NCI-H748 treated with DMSO at 0.1 percent for 48 hours (cell line): ENCODE data around the gene PAK5.

Source experiments
- DNase-seq: peaks from one replicate; lab custom pipeline; 2025; lab: John Stamatoyannopoulos, UW

Gene PAK5

GRCh38 chr20:9616455-9616805, 222.4 kb downstream of the PAK5 start:
- no peak for DNase-seq

GRCh38 chr20:9615766-9616454, 223.0 kb downstream of the PAK5 start:
- DNase-seq = no peak

DNA sequence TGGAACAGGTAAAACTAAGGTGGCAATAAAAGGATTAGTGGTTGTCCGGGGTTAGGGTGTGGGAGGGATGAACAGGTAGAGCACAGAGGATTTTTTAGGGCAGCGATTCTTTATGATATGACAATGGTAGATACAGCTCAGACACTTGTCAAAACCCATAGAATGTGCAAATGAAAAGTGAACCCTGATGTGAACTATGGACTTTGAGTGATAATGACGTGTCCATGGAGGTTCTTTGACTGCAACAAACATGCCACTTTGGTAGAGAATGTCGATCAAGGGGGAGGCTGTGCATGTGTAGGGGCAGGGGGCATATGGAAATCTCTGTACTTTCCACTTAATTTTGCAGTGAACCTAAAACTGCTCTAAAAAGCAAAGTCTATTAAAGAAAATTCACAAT, 223.8 kb downstream of the PAK5 start:
- no peak for DNase-seq

DNA sequence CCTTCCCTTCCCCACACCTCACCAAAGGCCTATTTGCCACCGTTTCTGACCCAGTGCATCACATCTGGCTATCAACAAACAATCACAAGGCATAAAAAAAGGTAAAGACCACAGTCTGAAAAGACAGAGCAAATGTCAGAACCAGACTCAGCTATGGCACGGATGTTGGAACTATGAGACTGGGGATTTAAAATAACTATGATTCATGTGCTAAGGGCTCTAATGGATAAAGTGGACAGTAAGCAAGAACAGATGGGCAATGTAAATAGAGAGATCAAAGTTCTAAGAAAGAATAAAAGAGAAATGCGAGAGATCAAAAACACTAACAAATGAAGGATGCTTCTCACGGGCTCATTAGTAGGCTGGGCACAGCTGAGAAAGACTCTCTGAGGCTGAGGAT, 225.0 kb downstream of the PAK5 start:
- no peak for DNase-seq

DNA sequence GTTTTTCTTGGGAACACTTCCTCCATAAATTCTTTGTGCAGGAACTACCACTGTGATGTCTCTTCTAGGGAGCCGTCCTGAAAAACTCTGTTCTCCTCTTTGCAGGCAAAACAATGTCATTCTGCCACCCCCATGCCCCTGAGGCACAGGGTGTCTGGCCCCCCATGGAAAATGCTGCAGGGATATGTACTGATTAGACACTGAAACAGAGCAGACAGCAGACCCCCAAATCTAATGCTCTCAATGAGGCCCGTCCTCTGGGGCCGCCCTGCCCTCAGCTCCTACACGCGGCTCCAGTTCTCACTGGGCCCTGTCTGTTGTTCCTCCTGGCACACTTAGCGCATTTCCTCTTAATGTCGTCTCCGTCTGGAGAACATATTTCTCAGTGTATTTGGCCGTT, 227.0 kb downstream of the PAK5 start:
- no peak for DNase-seq

DNA sequence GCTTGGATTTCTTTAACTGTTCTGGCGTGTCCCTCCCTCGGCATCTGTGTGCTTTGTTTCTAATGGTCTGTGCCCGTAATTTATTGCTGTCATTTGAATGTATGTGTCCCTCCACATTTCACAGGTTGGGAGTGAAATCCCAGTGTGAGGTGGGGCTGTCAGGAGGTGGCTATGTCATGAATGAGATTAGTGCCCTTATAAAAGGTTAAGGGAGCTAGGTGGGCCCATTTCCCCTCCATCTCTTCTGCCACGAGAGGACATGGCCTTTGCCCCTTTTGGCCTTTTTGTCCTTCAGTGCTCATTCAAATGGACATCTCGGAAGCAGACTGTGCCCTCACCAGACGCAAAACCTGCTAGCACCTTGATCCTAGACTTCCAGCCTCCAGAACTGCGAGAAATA, 228.2 kb downstream of the PAK5 start:
- no peak for DNase-seq

GRCh38 chr20:9609887-9610502, 228.9 kb downstream of the PAK5 start:
- DNase-seq = peak; percentile 84

- DNase-seq = no peak
Measured at GRCh38 chr20:9608639-9609340, 230.1 kb downstream of the PAK5 start.

DNA sequence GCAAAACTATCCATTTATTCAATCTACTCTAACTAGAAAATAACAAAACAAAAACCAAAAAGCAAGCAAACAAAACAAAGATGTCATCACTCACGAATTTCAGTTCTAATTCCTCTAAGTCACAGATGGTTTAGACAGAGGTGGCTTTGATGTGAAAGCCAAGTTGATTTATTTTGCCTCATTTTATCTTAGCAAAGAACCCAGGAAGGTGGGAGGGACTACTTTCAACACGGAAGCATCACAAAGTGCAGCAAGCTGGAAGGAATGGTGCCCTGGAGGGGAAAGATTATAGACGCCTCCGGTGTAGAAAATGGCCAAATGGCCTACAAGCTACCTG, 236.1 kb downstream of the PAK5 start:
- no peak for DNase-seq

- DNase-seq = no peak
Measured at GRCh38 chr20:9600562-9600961, 238.3 kb downstream of the PAK5 start.

GRCh38 chr20:9597547-9597946, 241.3 kb downstream of the PAK5 start:
- DNase-seq = no peak

DNA sequence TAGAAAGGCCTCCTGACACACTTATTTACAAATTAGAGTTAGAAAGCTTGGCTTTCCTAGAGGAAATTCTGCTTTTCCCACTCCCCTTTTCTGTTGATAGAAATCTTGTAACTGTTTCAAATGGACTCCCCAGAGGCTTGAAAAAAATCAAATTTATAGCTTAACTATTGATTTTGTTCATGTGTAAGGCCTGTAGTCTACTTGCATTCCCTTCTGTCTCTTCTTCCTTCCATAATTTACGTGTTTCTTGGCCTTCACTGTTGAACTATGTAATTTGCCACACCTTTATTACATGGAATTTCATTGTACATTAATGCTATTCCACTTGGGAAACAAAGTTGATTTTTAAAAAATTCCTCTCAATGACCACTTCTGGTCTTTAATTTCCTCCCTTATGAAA, 243.1 kb downstream of the PAK5 start:
- DNase-seq = no peak

DNA sequence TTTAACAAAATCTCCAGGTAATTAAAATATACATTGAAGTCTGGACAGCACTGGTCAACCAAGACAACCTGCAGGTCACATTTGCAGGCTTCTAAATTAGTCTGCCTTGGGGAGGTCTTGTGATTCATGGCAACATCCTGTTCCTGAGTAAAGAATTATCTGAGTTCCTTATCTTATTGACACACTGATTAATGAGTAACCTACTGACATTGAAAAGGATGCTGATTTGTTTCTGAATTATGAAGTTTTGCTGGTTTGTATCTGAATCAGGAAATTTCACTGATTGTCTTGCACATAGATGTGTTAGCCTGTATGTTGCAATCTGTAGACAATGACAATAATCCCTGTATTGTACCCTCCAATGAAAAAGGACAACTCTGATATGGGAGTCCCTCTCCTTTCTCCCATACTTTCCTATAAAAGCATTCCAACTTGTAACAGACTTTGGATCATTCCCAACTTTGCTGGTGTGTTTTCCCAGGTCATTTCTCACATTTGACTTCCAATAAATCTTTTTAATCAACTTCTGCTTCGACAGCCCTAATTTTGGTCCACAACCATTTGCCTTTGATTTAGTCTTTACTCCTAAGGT, 244.5 kb downstream of the PAK5 start:
- DNase-seq = no peak

GRCh38 chr20:9592419-9592818, 246.5 kb downstream of the PAK5 start:
- DNase-seq = no peak

GRCh38 chr20:9591080-9591479, 247.8 kb downstream of the PAK5 start:
- no peak for DNase-seq

GRCh38 chr20:9590189-9590588, 248.7 kb downstream of the PAK5 start:
- DNase-seq = no peak

DNA sequence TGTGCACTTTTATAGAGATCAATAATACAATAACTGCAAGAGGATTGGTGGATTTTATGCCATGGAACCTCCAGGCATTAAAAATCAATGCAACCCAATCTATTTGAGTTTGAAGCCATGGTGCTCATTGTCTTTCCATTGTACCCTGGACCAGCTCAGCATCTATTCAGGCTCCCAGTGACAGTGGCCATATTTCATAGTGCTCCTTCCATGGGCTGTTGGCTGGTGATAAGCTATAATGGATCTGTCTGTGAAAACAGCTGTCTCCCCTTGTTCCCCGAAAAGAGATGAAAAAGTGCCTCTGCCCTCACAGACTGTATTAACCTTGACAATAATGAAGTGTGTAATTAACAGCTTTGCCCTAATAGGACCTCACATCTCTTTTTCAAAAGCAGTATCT, 250.2 kb downstream of the PAK5 start:
- peak; percentile 69 for DNase-seq

DNA sequence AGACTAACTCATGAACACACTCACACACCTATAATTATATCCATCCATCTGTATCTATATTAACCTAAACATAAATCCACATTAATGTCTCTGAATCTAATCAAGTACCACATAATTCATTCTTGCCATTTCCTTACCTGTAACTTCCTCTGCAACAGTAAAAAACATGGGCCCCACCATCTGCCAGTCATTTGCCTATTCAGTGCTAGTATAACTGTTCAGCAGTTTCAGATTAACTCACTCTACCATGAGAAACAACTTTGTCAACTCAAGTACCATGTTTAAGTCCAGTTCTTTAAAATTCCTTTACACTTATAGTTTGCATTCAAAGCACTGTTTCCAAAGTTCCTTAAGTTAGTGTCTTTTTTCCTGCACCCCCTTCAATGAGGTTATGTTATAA, 255.7 kb downstream of the PAK5 start:
- no peak for DNase-seq

DNA sequence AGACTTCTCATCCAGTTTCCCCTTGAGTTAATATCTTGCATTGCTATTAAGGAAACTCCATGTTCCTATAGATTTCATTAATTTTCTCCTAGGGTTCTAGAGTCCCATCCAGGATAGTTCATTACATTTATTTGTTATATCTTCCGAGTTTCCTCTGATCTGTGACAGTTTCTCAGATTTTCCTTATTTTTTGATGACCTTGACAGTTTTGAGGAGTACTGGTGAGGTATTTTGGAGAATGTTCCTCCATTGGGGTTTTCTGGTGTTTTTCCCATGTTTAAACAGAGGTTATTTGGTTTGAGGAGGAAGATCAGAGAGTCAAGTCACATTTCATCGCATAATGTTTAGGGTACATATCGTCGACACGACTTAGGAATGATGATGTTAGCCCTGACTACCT, 256.7 kb downstream of the PAK5 start:
- no peak for DNase-seq

- peak; percentile 33 for DNase-seq
Measured at GRCh38 chr20:9581509-9581908, 257.4 kb downstream of the PAK5 start.

DNA sequence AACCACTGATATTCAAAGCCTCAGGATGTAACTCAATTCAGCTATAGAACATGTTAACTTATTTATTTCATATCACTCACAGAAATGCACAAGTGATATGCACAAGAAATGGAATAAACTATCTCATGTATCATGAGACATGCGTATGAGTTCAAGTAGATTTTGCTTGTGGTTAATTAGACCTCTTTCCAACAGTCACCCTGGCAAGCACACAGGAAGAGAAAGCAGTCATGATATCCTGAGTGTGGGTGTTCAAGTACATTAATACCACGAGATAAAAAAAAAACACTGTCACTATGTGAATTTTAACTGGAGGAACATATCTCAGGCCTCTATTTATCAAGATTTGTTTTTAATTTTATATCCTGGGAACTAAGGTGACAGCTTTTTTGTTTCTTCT, 260.3 kb downstream of the PAK5 start:
- DNase-seq = no peak

- no peak for DNase-seq
Measured at GRCh38 chr20:9577397-9577796, 261.5 kb downstream of the PAK5 start.

DNA sequence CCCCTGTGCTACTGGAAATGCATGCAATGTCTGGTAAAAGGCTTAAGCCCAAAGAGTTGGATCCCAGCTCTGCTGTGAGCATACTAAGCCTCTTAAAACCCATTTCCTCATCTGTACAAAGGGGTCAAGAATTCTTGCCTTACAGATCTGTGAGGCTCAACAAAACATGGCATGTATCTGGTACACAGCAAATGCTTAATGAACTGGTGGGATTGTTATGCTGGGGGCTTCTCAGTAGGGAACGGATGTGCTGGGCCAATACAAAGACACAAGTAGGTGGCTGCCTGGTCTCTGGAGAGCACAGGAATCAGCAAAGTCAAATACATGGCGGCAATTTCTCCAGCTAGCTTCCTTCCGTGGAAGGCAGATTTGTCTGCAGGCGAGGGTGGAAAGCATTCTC, 262.2 kb downstream of the PAK5 start:
- DNase-seq = no peak
